GM04503 (cell line): ENCODE data around the gene SP4.

Experiments
- DNase-seq: peaks from one replicate; pipeline ENCODE4 v3.0.0-alpha.2; 2012; ENCODE audit warnings: low read depth

SP4 gene

DNA sequence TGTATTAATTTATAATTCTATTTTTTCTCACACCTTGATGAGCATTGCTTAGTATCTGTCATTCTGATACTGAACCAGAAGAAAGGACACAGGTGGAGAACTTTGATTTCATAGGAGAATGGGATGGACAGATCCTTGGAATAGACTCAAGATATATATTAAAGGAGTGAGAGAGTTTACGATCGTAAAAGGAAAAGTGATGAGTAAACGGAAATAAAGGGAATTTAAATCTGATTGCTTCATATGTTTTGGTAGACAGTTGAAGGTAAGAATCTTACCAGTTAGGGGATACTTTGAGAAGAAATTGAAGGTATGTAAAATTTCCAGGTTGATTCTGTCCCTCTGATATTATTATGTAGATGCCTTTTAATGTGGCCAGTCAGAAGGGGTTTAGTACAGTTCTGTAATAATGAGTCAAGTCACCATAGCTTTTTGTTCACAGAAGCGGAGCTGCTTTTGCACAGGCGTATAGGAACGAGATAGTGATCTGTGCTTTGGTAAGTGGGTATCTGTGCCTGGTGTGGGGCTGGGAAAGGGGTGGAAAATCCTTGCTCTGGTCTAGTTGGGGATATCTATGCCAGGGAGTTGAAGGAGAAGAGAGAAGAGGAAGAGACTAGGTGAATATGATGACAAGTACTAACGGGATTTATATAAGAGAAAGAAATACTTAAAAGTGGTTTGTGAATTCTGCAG, 15.4 kb downstream of the SP4 start:
- DNase-seq: no peak

DNA sequence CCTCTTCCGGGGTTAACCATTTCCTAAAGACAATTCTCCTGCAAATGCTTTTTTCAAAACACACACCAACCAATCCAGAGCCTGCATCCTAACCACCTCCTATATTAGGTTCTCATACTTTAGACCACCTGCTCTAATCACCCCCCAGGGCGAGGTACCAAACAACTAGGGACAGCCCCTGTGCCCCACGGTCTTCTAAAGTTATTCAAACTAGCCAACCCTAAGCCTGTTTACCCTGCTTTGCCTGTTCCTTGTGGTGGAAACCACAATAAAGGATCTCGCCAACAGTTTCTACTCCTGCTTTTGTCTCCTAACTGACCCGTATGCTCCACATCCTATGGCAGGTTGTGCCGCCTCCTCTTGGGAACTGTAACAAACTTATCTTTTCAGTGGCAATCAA, 21.1 kb downstream of the SP4 start:
- DNase-seq: no peak

DNA sequence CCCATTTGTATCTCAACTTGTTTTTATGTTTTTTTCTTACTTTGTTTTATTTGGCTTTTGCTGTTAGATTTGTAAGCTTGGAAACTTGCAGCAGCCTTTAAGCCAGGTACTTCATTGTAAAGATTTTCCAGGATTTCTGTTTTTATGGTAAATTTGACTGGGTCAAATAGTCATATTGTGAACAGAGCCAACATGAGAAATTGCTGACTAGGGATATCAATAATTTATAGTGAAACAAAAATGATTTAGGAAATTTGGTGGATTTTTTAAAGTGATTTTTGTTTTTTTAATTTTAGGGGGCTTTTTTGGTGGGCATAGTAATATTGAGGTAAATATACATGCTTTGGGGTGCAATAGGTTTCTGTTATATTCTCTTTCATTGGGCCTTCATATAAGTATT, 22.2 kb downstream of the SP4 start:
- DNase-seq: no peak

DNA sequence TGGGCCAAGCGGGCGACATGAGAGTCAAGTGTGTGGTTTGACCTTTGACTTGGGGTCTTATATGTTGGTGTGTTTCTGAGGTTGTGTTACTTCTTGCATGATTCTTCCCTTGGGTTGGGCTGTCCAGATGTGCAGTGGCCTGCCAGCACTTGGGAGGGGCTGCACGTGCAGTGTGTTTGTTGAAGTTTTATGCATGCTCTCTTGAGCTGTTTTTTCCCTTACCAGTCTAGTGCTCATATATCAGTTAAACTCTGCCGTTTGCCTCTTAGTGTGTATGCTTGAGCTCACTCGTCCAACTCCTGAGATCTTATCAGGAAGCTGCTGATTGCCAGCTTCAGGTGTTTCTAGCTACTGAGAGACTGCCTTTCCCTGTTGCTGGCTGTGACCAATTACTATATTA, 23.1 kb downstream of the SP4 start:
- no peak for DNase-seq

DNA sequence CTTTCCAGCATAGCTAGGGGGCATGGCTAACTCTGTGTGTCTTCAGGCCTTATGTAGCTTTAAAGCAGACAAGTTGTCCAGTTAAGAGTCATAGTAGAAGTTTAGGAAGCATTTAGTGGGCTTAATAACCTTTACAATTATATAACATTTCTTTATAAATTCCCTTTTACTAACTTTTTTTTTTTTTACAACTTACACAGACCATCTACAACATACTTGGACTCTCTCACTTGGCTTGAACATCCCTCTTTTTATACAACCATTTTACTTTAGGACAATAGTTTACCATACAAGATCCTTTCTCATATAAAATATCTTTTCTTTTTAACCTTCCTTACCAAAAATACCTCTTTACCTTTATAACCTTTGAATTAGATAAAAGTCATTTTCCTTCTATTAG, 26.3 kb downstream of the SP4 start:
- no peak for DNase-seq

DNA sequence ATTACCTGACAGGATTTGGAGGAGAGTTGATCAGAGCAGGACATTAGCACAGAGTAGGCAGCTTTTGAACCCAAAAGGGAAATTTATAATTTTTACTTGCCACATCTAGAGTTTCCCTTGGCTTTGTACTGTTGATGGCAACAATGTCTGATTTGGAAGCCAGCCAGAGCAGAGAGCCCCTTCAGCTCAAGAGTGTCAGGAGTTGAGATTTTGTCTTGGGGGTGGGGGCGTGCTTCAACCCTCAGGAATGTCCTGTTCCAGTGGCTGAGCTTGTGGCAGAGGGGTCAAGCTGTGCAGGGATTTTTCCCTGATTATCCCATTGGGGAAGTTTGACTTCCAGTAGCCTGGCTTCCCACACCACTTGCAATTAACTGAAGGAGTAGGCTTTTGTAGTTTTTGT, 27.0 kb downstream of the SP4 start:
- DNase-seq: no peak

DNA sequence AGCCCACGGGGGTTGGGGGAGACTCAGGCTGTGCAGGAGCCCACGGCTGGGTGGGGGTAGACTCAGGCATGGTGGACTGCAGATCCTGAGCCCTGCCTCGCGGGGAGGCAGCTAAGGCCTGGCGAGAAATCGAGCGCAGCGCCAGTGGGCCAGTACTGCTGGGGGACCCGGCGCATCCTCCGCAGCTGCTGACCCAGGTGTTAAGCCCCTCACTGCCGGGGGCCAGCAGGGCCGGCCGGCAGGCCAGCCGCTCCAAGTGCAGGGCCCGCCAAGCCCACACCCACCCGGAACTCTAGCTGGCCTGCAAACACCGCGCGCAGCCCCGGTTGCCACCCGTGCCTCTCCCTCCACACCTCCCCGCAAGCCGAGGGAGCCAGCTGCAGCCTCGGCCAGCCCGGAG, 33.4 kb downstream of the SP4 start:
- no peak for DNase-seq

DNA sequence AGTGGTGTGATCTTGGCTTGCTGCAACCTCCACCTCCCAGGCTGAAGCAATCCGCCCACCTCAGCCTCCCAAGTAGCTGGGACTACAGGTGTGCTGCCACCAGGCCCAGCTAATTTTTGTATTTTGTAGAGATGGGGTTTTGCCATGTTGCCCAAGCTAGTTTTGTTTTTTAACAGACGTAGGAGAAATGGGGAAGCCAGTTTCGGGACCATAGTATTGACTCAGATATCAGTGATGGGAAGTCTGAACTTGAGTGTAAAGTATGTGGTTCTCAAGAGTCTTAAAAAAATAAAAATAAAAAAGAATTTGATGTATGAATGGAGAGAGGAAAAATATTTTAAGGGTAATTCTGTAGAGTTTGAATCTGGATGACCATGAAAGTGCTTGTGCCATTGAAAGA, 34.2 kb downstream of the SP4 start:
- DNase-seq: no peak

DNA sequence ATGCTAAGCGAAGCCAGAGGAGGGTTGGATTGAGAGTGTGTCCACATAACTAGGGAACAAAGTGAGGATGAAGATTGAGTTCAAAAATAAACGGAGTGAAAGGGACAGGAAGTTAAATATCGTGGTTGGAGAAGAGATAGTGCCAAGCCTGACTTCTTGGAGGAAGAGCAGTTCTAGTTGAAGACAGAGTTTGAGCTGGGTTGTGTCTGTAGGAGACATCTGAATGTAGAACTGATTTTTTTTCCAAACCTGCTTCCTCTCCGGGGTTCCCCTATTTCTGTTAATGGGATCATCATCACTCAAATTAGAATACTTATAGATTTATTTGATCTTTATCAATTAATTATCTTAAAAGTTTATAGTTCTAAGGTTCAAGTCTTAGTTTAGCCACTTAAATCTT, 35.6 kb downstream of the SP4 start:
- no peak for DNase-seq

DNA sequence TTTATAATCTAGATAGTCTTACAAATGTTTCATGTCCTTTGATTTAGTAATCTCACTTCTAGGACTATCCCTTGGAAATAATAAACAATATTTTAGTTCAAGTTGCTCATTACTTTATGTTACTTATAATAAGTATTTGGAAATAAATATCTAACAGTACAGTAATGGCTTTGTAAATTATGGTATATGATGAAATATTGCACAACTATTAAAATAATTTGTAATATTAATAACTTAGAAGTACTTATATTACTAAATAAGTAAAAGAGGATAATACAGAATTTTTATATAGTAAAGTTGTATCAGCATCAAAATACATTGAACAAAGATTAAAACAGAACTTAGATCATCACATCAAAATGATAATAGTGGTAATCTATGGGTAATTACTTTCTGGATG, 41.1 kb downstream of the SP4 start:
- no peak for DNase-seq

DNA sequence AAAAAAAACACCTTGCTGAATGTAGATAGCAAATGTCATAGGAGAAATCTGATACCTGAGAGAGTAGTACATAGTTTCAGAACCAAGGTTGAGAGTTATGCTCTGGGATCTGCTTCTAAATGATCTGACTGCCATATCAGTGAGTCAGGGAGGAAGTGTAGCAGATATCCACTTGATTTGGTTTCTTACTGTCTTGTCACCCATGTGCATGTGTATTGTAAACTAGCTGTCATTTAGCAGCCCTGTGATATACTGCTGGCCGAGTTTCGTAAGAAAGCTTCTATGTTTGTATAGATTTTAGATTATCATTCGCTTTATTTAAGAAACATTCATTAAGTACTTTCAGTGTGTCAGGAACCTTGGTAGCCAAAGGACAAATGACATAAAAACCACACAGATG, 42.0 kb downstream of the SP4 start:
- DNase-seq: no peak

DNA sequence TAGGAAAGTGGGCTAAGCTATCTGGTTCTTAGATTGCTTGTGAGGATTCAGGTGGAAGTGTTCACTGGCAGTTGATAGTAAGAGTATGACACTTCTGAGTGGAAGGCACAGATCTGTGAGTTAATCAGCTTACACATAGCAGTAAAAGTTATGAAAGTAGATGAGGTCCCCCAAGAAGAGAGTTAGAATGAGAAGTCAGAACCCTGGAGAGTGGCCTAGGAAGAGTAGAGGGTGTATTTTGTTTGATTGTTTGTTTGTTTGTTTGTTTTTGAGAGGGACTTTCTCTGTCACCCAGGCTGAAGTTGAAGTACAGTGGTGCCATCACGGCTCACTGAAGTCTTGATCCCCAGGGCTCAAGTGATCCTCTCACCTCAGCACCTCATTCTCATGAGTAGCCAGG, 44.1 kb downstream of the SP4 start:
- DNase-seq: no peak

DNA sequence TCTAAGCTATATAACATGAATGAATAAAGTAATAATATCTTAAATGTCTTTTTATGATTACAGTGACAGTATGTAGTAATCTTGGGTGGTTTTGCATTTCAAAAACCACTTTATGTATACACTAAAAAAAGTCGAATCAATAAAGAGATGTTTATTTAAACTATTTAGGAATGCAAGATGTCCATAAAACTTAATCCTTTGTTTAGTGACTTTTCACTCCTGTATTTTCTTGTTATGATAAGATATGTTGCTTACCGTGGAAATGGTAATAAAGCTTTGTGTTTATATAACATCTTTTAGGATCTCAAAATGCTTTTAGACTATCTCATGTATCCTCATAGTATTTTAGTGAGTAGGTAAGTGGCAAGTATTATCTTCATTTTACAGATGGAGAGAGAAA, 48.5 kb downstream of the SP4 start:
- DNase-seq: no peak

DNA sequence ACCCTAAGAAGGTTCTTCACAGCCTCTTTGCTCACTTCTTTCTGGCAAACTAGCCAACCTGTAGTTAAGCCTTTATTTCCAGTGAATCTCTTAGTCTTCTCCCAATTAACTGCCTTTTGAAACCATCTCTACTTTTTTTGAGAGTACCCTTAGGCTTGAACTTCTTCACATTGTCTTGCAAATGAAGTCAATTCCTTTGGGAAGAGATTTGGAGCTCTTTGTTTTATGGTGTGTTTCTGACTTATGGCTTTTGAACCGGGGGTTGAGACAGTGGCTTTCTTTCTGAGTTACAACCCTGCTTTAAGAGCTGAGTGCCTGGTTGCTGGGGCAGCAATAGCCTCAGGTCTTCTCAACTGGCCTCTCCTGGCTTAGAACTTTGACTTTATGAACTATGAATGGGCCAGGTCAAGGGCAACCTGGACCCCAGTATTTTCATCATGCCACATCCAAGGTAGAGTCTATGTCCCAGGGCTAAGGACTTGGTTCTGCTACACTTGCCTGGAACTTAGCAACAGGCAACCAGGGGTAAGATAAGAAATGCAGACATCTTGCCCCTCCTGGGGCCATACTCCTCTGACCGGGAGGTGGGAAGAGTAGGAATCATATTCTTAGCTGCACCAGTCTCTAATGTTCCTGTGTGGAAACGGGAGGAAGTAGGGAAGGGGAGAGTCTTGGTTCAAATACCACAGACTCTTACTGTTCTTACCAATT, 53.0 kb downstream of the SP4 start:
- DNase-seq: no peak

DNA sequence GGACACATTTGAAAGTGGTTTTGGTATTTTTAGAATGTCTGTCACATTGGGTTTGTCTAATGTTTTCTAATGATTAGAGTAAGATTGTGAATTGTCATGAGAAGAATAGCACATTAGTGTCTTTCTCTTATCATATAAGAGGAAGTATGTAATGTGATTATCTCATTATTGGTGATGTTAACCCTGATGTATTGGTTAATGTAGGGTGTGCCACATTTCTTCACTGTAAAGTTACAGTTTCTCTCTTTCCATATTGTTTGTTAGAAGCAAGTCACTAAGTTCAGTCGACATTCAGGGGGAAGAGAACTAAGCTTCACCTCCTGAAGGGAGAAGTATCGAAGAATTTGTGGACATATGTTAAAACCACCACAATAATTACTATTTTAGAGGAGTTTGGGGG, 58.6 kb downstream of the SP4 start:
- DNase-seq: no peak

DNA sequence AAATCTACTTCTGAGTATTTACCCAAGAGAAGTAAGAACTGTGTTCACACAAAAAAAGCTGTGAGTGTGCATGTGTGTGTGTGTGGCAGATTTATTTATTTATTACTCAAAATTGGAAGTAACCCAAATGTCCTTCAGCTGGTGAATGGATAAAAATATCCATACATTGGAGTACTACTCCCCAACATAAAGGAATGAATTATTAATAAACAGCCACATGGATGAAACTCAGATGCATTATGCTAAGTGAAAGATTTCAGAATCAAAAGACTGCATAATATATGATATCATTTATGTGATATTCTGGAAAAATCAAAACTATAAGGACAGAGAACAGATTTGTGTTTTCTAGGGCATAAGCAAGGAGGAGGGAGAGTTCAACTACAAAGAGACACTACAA, 67.8 kb downstream of the SP4 start:
- DNase-seq: no peak

DNA sequence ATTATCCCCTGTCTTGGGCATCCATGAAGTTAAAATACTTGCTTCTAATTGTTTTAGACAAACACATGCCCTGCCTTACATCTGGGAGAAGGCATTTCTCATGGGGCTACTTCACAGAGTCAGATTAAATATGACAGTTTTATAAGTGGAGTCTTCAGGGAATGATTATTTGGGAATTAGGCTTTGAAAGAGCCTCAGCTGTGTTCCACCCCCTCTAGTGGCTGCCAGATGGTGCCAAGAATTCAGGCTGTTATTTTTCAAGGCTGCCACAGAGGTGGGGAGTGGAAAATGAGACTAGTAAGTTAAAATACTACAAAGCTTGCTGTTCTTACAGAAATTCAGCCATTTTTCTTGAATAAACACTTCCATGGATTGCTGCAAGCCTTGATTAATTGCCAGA, 69.2 kb downstream of the SP4 start:
- no peak for DNase-seq

DNA sequence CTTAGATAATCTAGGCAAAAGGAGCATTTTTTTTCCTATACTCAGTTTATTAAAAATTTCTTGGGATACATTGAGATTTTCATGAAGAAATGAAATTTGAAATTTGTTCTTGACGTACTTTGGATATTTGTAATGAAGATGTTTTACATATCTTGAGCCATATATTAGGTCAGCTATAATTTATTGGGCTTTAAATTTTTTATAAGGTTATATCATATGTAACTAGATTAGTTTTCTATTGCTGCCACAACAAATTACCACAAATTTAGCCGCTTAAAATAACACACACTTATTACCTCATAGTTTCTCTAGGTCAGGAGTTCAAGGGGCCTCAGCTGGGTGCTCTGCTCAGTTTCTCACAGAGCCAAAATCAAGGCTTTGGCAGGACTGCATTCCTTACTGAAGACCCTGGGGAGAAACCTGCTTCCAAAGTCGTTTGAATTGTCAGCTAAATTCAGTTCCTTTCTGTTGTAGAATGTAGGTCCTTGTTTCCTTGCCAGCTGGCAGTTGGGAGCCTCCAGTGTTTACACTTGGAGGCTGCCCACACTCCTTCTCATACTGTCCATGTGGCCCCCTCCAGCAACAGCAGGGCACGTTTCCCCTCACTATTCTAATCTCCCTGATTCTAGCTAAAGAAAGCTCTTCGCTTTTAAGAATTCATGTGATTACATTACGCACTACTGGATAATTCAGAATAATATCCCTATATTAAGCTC, 72.4 kb downstream of the SP4 start:
- no peak for DNase-seq

DNA sequence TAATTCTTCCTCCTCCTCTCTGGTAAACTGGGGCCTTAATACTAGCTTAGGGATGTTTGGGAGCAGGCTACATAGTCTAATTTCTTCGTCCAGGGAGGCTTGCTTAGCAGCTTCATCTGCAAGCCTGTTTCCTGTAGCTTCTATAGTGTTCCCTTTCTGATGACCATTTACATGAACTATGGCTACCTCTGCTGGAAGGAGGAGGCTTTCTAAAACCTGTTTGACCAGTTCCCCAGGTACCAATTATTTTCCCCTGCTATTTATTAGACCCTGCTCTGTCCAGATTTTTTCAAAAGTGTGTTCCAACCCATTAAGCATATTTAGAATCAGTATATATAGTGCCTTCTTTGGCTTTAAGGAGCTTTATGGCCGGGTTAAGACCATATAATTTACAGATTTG, 76.1 kb downstream of the SP4 start:
- DNase-seq: no peak

DNA sequence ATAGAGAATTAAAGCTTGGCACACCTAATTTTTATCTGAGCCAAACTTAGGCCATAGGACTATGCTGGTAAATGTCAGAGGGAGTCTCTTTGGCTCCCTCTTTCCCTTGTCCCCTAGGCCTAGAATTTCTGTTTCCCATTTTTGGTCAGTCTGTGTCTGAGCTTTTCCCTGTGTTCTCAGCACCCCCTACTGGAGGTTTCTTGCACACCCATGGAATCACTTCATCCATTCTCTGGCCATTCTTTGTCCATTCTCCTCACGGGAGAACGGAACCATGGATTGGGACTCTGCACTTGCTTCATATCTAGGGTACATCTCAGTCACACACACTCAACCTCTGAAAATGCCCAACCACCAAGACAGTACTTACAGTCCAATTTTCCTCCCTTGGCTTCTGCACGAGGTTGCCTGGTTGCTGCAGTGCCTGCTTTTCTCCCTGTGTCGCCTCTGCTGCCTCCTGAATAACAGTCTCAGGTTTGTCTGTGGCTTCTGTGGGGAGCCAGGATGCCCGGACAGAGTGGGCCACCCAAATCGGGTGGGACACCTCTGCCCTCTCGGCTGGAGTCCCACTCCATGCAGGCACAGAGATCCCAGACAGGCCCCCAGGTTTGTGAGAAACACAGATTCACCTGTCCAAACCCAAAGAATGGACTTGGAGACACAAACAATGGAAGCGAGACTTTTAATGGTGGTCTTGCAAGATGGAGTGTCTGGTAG, 79.9 kb downstream of the SP4 start:
- no peak for DNase-seq

DNA sequence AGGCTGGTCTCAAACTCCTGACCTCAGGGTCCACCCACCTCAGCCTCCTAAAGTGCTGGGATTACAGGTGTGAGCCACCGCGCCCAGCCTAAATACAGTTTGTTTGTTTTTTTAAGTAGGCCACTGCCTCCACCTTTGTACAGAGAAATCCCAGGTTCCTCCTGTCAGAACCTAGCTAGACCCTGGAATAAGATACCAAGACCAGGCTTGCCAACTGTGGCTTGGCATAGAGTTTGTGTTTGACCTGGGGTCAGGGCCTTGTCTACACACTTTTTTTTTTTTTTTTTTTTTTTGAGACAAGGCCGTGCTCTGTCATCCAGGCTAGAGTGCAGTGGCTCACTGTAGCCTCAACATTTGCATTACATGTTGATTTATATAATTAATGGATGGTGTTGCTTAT, 80.7 kb downstream of the SP4 start:
- no peak for DNase-seq

DNA sequence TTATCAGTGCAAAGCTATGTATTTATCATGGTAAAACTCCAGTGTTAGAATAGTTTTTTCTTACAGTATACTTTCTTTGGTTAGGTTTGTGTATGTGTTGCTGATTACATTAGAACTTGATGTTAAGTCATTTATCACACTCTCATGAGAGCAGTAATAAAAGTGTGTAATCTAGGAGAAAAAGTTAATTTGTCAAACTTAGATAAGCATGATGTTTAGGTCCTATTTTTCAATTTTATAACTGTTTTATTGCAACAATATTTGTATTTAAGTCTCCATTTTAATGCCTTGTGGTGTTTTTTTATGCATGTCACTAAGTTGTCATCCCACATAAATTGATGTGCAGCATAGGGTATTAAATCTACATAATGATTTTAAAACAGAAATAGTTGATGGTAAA, 86.2 kb downstream of the SP4 start:
- DNase-seq: no peak

DNA sequence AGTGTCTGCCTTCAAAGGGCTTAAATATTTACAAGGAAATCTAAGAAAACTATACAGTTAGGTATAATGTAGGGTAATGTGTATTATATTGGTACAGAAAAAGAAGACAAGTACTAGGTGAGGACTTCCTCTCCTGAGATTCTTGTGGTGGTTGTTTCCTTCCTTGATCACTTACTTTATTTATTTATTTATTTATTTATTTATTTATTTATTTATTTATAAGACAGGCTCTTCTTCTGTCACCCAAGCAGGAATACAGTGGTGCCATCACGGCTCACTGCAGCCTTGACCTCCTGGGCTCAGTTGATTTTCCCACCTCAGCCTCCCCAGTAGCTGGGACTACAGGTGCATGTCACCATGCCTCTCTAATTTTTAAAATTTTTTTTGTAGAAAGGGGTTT, 96.8 kb downstream of the SP4 start:
- no peak for DNase-seq
